Measurements from ENCODE around the gene IL17RD. TPM values are rescaled to one million over a fixed set of nuclear protein-coding genes. Genes with fewer than 3 reads are reported as not detected.
A peak's percentile ranks its signal among the peaks of the same experiment; 100 is the strongest.

The IL17RD gene
- total and polyA plus RNA-seq, 10 of the 15 experiments (the other 5 are each of a cell fraction or from before 2014, with no cell fraction given) = 0.01 to 0.08 (median 0.04) TPM; not detected in 3

DNA sequence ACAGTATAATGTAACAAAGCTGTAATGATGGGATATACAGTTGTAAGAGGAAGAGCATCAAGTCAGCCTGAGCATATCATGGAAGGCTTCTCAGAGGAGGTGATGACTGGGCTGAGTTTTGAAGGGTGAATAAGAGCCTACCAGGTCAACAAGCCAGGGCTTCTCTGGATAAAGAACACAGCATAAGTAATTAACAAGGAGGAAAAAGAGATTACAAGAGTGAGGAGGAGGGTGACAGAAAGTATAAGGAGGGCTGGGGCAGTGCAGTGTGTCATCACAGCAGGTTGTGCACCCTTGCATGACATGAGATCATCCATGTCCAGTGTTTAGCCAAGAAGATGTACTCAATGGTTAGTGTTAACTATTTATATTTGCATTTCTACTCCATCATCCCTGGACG, 121.6 kb downstream of the IL17RD start:
- 39% methylated on average over 1 of the region's 1 CpG for WGBS (ENCODE audit: insufficient coverage, insufficient replicate concordance, low lambda C conversion rate, missing lambda C conversion rate)
- TF ChIP-seq, protein P1, sequence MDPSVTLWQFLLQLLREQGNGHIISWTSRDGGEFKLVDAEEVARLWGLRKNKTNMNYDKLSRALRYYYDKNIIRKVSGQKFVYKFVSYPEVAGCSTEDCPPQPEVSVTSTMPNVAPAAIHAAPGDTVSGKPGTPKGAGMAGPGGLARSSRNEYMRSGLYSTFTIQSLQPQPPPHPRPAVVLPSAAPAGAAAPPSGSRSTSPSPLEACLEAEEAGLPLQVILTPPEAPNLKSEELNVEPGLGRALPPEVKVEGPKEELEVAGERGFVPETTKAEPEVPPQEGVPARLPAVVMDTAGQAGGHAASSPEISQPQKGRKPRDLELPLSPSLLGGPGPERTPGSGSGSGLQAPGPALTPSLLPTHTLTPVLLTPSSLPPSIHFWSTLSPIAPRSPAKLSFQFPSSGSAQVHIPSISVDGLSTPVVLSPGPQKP (IDR thresholded peaks at IDR 0.05; ENCODE audit: low read depth, low read length) = no peak
- TF ChIP-seq CREB1 (IDR thresholded peaks at IDR 0.05; ENCODE audit: low read depth) = peak; percentile 41; the same call in 1 of the 2 replicates
- TF ChIP-seq ZNF622 (IDR thresholded peaks at IDR 0.05) = no peak
- TF ChIP-seq, protein P2, sequence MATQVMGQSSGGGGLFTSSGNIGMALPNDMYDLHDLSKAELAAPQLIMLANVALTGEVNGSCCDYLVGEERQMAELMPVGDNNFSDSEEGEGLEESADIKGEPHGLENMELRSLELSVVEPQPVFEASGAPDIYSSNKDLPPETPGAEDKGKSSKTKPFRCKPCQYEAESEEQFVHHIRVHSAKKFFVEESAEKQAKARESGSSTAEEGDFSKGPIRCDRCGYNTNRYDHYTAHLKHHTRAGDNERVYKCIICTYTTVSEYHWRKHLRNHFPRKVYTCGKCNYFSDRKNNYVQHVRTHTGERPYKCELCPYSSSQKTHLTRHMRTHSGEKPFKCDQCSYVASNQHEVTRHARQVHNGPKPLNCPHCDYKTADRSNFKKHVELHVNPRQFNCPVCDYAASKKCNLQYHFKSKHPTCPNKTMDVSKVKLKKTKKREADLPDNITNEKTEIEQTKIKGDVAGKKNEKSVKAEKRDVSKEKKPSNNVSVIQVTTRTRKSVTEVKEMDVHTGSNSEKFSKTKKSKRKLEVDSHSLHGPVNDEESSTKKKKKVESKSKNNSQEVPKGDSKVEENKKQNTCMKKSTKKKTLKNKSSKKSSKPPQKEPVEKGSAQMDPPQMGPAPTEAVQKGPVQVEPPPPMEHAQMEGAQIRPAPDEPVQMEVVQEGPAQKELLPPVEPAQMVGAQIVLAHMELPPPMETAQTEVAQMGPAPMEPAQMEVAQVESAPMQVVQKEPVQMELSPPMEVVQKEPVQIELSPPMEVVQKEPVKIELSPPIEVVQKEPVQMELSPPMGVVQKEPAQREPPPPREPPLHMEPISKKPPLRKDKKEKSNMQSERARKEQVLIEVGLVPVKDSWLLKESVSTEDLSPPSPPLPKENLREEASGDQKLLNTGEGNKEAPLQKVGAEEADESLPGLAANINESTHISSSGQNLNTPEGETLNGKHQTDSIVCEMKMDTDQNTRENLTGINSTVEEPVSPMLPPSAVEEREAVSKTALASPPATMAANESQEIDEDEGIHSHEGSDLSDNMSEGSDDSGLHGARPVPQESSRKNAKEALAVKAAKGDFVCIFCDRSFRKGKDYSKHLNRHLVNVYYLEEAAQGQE (IDR thresholded peaks at IDR 0.05; ENCODE audit: low read depth, low read length) = no peak
- peak; percentile 27; the same call in 1 of the 2 replicates for TF ChIP-seq PAX5 (IDR thresholded peaks at IDR 0.05; ENCODE audit: borderline replicate concordance, low read depth, low read length)
- TF ChIP-seq POU2F2 (IDR thresholded peaks at IDR 0.05; ENCODE audit: borderline replicate concordance, low read depth, low read length) = no peak
- TF ChIP-seq, protein P3, sequence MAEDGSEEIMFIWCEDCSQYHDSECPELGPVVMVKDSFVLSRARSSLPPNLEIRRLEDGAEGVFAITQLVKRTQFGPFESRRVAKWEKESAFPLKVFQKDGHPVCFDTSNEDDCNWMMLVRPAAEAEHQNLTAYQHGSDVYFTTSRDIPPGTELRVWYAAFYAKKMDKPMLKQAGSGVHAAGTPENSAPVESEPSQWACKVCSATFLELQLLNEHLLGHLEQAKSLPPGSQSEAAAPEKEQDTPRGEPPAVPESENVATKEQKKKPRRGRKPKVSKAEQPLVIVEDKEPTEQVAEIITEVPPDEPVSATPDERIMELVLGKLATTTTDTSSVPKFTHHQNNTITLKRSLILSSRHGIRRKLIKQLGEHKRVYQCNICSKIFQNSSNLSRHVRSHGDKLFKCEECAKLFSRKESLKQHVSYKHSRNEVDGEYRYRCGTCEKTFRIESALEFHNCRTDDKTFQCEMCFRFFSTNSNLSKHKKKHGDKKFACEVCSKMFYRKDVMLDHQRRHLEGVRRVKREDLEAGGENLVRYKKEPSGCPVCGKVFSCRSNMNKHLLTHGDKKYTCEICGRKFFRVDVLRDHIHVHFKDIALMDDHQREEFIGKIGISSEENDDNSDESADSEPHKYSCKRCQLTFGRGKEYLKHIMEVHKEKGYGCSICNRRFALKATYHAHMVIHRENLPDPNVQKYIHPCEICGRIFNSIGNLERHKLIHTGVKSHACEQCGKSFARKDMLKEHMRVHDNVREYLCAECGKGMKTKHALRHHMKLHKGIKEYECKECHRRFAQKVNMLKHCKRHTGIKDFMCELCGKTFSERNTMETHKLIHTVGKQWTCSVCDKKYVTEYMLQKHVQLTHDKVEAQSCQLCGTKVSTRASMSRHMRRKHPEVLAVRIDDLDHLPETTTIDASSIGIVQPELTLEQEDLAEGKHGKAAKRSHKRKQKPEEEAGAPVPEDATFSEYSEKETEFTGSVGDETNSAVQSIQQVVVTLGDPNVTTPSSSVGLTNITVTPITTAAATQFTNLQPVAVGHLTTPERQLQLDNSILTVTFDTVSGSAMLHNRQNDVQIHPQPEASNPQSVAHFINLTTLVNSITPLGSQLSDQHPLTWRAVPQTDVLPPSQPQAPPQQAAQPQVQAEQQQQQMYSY (CRISPR knock-in tag; IDR thresholded peaks at IDR 0.05) = no peak
- TF ChIP-seq STAT3 (IDR thresholded peaks at IDR 0.05; ENCODE audit: low read depth, low read length) = no peak
- 0 out of 2 replicates have a peak, but pooled peaks have one; percentile 42 for TF ChIP-seq CREM (IDR thresholded peaks at IDR 0.05; ENCODE audit: low read depth)
- peak; percentile 21; the same call in 1 of the 2 replicates for TF ChIP-seq EED (IDR thresholded peaks at IDR 0.05; ENCODE audit: low read depth)
- TF ChIP-seq, protein P4, sequence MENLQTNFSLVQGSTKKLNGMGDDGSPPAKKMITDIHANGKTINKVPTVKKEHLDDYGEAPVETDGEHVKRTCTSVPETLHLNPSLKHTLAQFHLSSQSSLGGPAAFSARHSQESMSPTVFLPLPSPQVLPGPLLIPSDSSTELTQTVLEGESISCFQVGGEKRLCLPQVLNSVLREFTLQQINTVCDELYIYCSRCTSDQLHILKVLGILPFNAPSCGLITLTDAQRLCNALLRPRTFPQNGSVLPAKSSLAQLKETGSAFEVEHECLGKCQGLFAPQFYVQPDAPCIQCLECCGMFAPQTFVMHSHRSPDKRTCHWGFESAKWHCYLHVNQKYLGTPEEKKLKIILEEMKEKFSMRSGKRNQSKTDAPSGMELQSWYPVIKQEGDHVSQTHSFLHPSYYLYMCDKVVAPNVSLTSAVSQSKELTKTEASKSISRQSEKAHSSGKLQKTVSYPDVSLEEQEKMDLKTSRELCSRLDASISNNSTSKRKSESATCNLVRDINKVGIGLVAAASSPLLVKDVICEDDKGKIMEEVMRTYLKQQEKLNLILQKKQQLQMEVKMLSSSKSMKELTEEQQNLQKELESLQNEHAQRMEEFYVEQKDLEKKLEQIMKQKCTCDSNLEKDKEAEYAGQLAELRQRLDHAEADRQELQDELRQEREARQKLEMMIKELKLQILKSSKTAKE (IDR thresholded peaks at IDR 0.05; ENCODE audit: low read depth, poor library complexity, severe bottlenecking) = no peak
- TF ChIP-seq CHD2 (IDR thresholded peaks at IDR 0.05; ENCODE audit: borderline replicate concordance, low read depth, low read length) = no peak

More for the DNA sequence above, 121.6 kb downstream of the IL17RD start:
- BruUV-seq (replicated peaks) = no TSS peak
- ChIA-PET POLR2A (no interaction called here), CTCF (no interaction called here), RAD21 (ENCODE audit: unreplicated experiment) (no interaction called here), SMC1A (ENCODE audit: uncharacterized antibody, unreplicated experiment) (interaction anchor here (0.5 to 0.6 kb wide), 2 partner anchors 30 to 245 kb away, joined by 3 to 4 read pairs; no protein-coding TSS in a partner anchor)
- ATAC-seq (peak; percentile 59), FAIRE-seq (no peak), DNase-seq (ENCODE audit: low read depth, low spot score) (no peak)
- H3K9ac ChIP-seq (ENCODE audit: control insufficient read depth, insufficient read depth, low read length) = no peak overlapping the region
- H3K4me1 ChIP-seq (ENCODE audit: control insufficient read depth, insufficient read depth, low read length) = peaks cover 11% of the 10 kb centered on the region; the same call in 1 of the 2 replicates
- H3K4me2 ChIP-seq (ENCODE audit: control insufficient read depth, insufficient read depth) = no peak overlapping the region
- H3K79me2 ChIP-seq (ENCODE audit: control insufficient read depth, insufficient read depth, low read length) = no peaks in the 10 kb centered on the region
- H3K4me3 ChIP-seq = no peak overlapping the region
- H2AFZ ChIP-seq (ENCODE audit: control insufficient read depth, low read depth, low read length) = no peak overlapping the region
- in situ Hi-C loops (cut with MboI) = no loop called here
- no peaks in the 10 kb centered on the region for H4K20me1 ChIP-seq (ENCODE audit: control insufficient read depth, insufficient read depth)
- H3K27ac ChIP-seq (ENCODE audit: control insufficient read depth, insufficient read depth) = no peak overlapping the region
- no peaks in the 10 kb centered on the region for H3K9me3 ChIP-seq (replicated peaks; ENCODE audit: control insufficient read depth, insufficient read depth, low read length)
- no peaks in the 10 kb centered on the region for H3K36me3 ChIP-seq (ENCODE audit: control insufficient read depth in 2 of 2, insufficient read depth in 2 of 2, low read length in 1 of 2)
- intact Hi-C loops (cut with micrococcal nuclease; ENCODE audit: unreplicated experiment) = no loop called here
- no peaks in the 10 kb centered on the region for H3K27me3 ChIP-seq (replicated peaks in 1 of 2; ENCODE audit: control insufficient read depth in 2 of 2, insufficient read depth in 2 of 2, low read length in 1 of 2)

All from GM12878 (cell line).